HG02973 (cell line): ENCODE measurements around the gene ITGAV.
"Not testable (repeated sequence)": the region's sequence is repeated elsewhere in the genome, so short reads cannot be mapped to it uniquely, and the experiment has no call there.

Source experiments
- ATAC-seq: cut with Tn5 transposase; IDR thresholded peaks from one replicate; pipeline ENCODE4 v1.9.1; 2021; ENCODE audit warnings: moderate library complexity; ENCODE audit not compliant: unreplicated experiment

The ITGAV gene

GRCh38 chr2:186589612-186590349, at the start of gene ITGAV:
TSS of gene ITGAV (plus strand) at chr2:186590056. CDS start at chr2:186590339, 283 bp downstream.
- peak; percentile 96 for ATAC-seq

- no peak for ATAC-seq
Observed at GRCh38 chr2:186540941-186541340, 48.9 kb upstream of the ITGAV start.

GRCh38 chr2:186542002-186542401, 47.9 kb upstream of the ITGAV start:
- ATAC-seq = no peak

- no peak for ATAC-seq
Observed at GRCh38 chr2:186543561-186544131, 46.2 kb upstream of the ITGAV start.

- ATAC-seq = no peak
Observed at GRCh38 chr2:186544255-186544675, 45.6 kb upstream of the ITGAV start.

GRCh38 chr2:186546846-186547245, 43.0 kb upstream of the ITGAV start:
- no peak for ATAC-seq

- ATAC-seq = no peak
Observed at GRCh38 chr2:186551323-186552050, 38.4 kb upstream of the ITGAV start.

- ATAC-seq = no peak
Observed at GRCh38 chr2:186554429-186554828, 35.4 kb upstream of the ITGAV start.

- no peak for ATAC-seq
Observed at GRCh38 chr2:186554850-186555671, 34.8 kb upstream of the ITGAV start.

- no peak for ATAC-seq
Observed at GRCh38 chr2:186558512-186559276, 31.2 kb upstream of the ITGAV start.

GRCh38 chr2:186559370-186559769, 30.5 kb upstream of the ITGAV start:
- ATAC-seq = peak; percentile 58

GRCh38 chr2:186559848-186560247, 30.0 kb upstream of the ITGAV start:
- peak; percentile 89 for ATAC-seq

GRCh38 chr2:186560254-186560653, 29.6 kb upstream of the ITGAV start:
- no peak for ATAC-seq

- ATAC-seq = no peak
Observed at GRCh38 chr2:186561467-186562208, 28.2 kb upstream of the ITGAV start.

GRCh38 chr2:186562209-186562578, 27.7 kb upstream of the ITGAV start:
- no peak for ATAC-seq

- not testable (repeated sequence) for ATAC-seq
Observed at GRCh38 chr2:186568600-186568999, 21.3 kb upstream of the ITGAV start.

- ATAC-seq = not testable (repeated sequence)
Observed at GRCh38 chr2:186569127-186569526, 20.7 kb upstream of the ITGAV start.

GRCh38 chr2:186569897-186570296, 20.0 kb upstream of the ITGAV start:
- no peak for ATAC-seq

GRCh38 chr2:186570604-186571003, 19.3 kb upstream of the ITGAV start:
- no peak for ATAC-seq

- ATAC-seq = no peak
Observed at GRCh38 chr2:186572705-186573104, 17.2 kb upstream of the ITGAV start.
